Smooth muscle cell (in vitro differentiated cells): ENCODE measurements around the gene MFSD1. TPM values are rescaled to one million over a fixed set of nuclear protein-coding genes. Genes with fewer than 3 reads are reported as not detected.

ENCODE experiments used
- DNase-seq: peaks from one replicate; lab custom pipeline; 2025; ENCODE audit not compliant: unreplicated experiment; lab: John Stamatoyannopoulos, UW
- H2AFZ ChIP-seq: fragments of 200-600 bp; sonication (generic); 2 replicates; pipeline ENCODE4 v1.6.0; 2016; ENCODE audit warnings: antibody characterized with exemption, low read depth, mild to moderate bottlenecking
- H3F3A ChIP-seq: fragments of 200-600 bp; sonication (generic); 2 replicates; pipeline ENCODE4 v1.6.0; 2017; ENCODE audit warnings: antibody characterized with exemption, low read depth
- H3K27ac ChIP-seq: fragments of 200-600 bp; sonication (generic); 2 replicates; pipeline ENCODE4 v1.5.1; 2016; ENCODE audit warnings: low read depth, mild to moderate bottlenecking
- H3K27me3 ChIP-seq: fragments of 200-600 bp; sonication (generic); 2 replicates; pipeline ENCODE4 v1.6.1; 2016; ENCODE audit warnings: low read depth, mild to moderate bottlenecking
- H3K36me3 ChIP-seq: fragments of 200-600 bp; sonication (generic); 2 replicates; pipeline ENCODE4 v1.5.1; 2016; ENCODE audit warnings: low read depth
- H3K4me1 ChIP-seq: fragments of 200-600 bp; sonication (generic); 2 replicates; pipeline ENCODE4 v1.5.1; 2016; ENCODE audit warnings: low read depth
- H3K4me2 ChIP-seq: fragments of 200-600 bp; sonication (generic); 2 replicates; pipeline ENCODE4 v1.6.0; 2016; ENCODE audit warnings: mild to moderate bottlenecking
- H3K4me3 ChIP-seq: fragments of 200-600 bp; sonication (generic); 2 replicates; pipeline ENCODE4 v1.5.1; 2016; ENCODE audit warnings: mild to moderate bottlenecking
- H3K79me2 ChIP-seq: fragments of 200-600 bp; sonication (generic); 2 replicates; pipeline ENCODE4 v1.6.0; 2016; ENCODE audit warnings: low read depth, mild to moderate bottlenecking
- H3K9ac ChIP-seq: fragments of 200-600 bp; sonication (generic); 2 replicates; pipeline ENCODE4 v1.6.0; 2016; ENCODE audit warnings: low read depth
- H3K9me3 ChIP-seq: fragments of 200-600 bp; sonication (generic); replicated peaks from 2 replicates; pipeline ENCODE4 v1.5.1; 2016; ENCODE audit warnings: low read depth
- H4K20me1 ChIP-seq: fragments of 200-600 bp; sonication (generic); 2 replicates; pipeline ENCODE4 v1.6.0; 2016; ENCODE audit warnings: low read depth
- WGBS: methylation state at CpG from one replicate; pipeline ENCODE4 v1.1.7; 2016; ENCODE audit warnings: low lambda C conversion rate; 5-methylcytosine and 5-hydroxymethylcytosine counted together
- polyA plus RNA-seq: library from polyadenylated mRNA; unstranded; fragments of >200 nt; fragmentation: Nextera tagmentation; extraction: Ambion mirVana; gene quantifications from 2 replicates; pipeline ENCODE4 v1.2.1, GENCODE V29; 2016
- total RNA-seq: library from RNA; depleted of rRNA; stranded (reverse); fragments of >200 nt; gene quantifications from 2 replicates; pipeline ENCODE4 v1.2.3, GENCODE V29; 2014
- TF ChIP-seq, protein P1 (sequence below): fragments of 200-600 bp; sonication (generic); IDR thresholded peaks from 2 replicates; pipeline ENCODE4 v1.5.1; 2017; ENCODE audit warnings: borderline replicate concordance, mild to moderate bottlenecking, antibody characterized with exemption; ENCODE audit not compliant: insufficient read depth, poor library complexity, severe bottlenecking

Gene MFSD1
- total and polyA plus RNA-seq, 2 experiments from 2014 or later = 64.7 to 95.0 TPM

- Histone ChIP-seq H3K4me2 (no peak overlapping the region), H3K27ac (no peak overlapping the region), H2AFZ (no peak overlapping the region), H3K79me2 (no peaks in the 10 kb centered on the region), H3F3A (no peaks in the 10 kb centered on the region), H3K36me3 (no peaks in the 10 kb centered on the region), H3K4me3 (no peak overlapping the region), H4K20me1 (no peaks in the 10 kb centered on the region), H3K4me1 (no peaks in the 10 kb centered on the region), H3K9ac (no peak overlapping the region), H3K27me3 (peaks cover 26% of the 10 kb centered on the region), H3K9me3 (no peaks in the 10 kb centered on the region)
- TF ChIP-seq, protein P1, sequence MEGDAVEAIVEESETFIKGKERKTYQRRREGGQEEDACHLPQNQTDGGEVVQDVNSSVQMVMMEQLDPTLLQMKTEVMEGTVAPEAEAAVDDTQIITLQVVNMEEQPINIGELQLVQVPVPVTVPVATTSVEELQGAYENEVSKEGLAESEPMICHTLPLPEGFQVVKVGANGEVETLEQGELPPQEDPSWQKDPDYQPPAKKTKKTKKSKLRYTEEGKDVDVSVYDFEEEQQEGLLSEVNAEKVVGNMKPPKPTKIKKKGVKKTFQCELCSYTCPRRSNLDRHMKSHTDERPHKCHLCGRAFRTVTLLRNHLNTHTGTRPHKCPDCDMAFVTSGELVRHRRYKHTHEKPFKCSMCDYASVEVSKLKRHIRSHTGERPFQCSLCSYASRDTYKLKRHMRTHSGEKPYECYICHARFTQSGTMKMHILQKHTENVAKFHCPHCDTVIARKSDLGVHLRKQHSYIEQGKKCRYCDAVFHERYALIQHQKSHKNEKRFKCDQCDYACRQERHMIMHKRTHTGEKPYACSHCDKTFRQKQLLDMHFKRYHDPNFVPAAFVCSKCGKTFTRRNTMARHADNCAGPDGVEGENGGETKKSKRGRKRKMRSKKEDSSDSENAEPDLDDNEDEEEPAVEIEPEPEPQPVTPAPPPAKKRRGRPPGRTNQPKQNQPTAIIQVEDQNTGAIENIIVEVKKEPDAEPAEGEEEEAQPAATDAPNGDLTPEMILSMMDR = no peak
- WGBS = 89% methylated on average over 2 of the region's 2 CpGs
- no peak for DNase-seq
Measured at GRCh38 chr3:158794206-158794605, 7.6 kb upstream of the MFSD1 start.

DNA sequence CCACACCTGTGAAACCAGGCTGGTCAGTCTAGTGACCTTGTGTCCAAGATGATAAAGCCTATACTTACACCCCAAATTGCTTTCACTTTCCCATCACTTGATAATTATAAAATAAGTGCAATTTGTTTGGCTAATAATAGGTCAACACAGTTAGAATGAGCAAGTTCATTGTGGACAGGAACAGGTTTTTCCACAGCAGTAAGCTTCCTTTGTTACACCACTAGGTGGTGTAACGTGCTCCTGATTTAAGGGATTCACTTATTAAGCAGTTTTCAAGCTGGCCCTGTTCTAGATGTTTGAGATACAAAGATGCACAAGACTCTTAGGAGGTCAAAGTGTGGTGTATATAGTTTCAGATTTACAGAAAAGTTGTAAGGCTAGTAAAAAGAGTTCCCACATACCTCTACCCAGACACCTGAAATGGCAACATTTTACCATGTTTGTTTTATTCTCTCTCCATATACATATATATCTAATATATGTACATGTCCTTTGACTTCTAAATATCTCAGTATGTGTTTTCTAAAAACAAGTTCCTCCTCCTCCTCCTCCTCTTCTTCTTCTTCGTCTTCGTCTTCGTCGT, 6.8 kb upstream of the MFSD1 start:
- no peak overlapping the region for H2AFZ ChIP-seq
- H3K4me1 ChIP-seq = no peaks in the 10 kb centered on the region
- no peak overlapping the region for H3K27ac ChIP-seq
- TF ChIP-seq, protein P1 = peak; percentile 55
- H3K9me3 ChIP-seq = no peaks in the 10 kb centered on the region
- no peaks in the 10 kb centered on the region for H3F3A ChIP-seq
- no peak for DNase-seq
- H3K36me3 ChIP-seq = no peaks in the 10 kb centered on the region
- H3K79me2 ChIP-seq = no peaks in the 10 kb centered on the region
- no peak overlapping the region for H3K4me3 ChIP-seq
- 71% methylated on average over 5 of the region's 5 CpGs for WGBS
- H3K4me2 ChIP-seq = no peak overlapping the region
- no peak overlapping the region for H3K9ac ChIP-seq
- H3K27me3 ChIP-seq = peaks cover 26% of the 10 kb centered on the region
- no peaks in the 10 kb centered on the region for H4K20me1 ChIP-seq

- Histone ChIP-seq H3K9ac (peak overlapping the region; percentile 87), H3K9me3 (no peaks in the 10 kb centered on the region), H2AFZ (peak overlapping the region; percentile 97), H4K20me1 (no peaks in the 10 kb centered on the region), H3K4me2 (peak overlapping the region; percentile 88), H3F3A (no peaks in the 10 kb centered on the region), H3K4me3 (peak overlapping the region; percentile 75), H3K36me3 (no peaks in the 10 kb centered on the region), H3K79me2 (peaks cover 8% of the 10 kb centered on the region), H3K27me3 (peaks cover 20% of the 10 kb centered on the region), H3K27ac (peak overlapping the region; percentile 84), H3K4me1 (peaks cover 7% of the 10 kb centered on the region)
- TF ChIP-seq, protein P1 = no peak
- WGBS = 14% methylated on average over 11 of the region's 11 CpGs
- no peak for DNase-seq
Measured at GRCh38 chr3:158801201-158801600, 653 bp upstream of the MFSD1 start.
